DND-41 (cell line): ENCODE data around the gene CYBA.
A peak's percentile ranks its signal among the peaks of the same experiment; 100 is the strongest.

Experiments
- ATAC-seq: fragments of 200-7000 bp; cut with Tn5 transposase; 3 replicates; pipeline ENCODE4 v1.9.1; 2021; ENCODE audit warnings: low read depth; ENCODE audit not compliant: insufficient read depth
- DNase-seq: peaks from one replicate; pipeline ENCODE4 v3.0.0-alpha.2; 2020
- H2AFZ ChIP-seq: 2 replicates; pipeline ENCODE4 v1.6.0; 2012; ENCODE audit warnings: low read depth, low read length
- H3K27ac ChIP-seq: 2 replicates; pipeline ENCODE4 v1.5.1; 2012; ENCODE audit warnings: low read length, inconsistent platforms
- H3K27me3 ChIP-seq: fragments of 200-600 bp; sonication (generic); 2 replicates; pipeline ENCODE4 v1.6.0; 2012; ENCODE audit warnings: low read length, mild to moderate bottlenecking, inconsistent platforms; ENCODE audit not compliant: insufficient read depth, poor library complexity
- H3K36me3 ChIP-seq: 2 replicates; pipeline ENCODE4 v1.5.1; 2012; ENCODE audit warnings: low read length, inconsistent platforms; ENCODE audit not compliant: insufficient read depth
- H3K4me1 ChIP-seq: 2 replicates; pipeline ENCODE4 v1.5.1; 2012; ENCODE audit warnings: mild to moderate bottlenecking, low read length; ENCODE audit not compliant: insufficient read depth
- H3K4me2 ChIP-seq: 2 replicates; pipeline ENCODE4 v1.6.0; 2012; ENCODE audit warnings: mild to moderate bottlenecking, moderate library complexity, low read length, inconsistent platforms; ENCODE audit not compliant: insufficient read depth
- H3K4me3 ChIP-seq, 2 experiments: fragments of 200-600 bp in 1 of 2; shearing (Covaris generic) in 1 of 2; 2 replicates each; pipeline ENCODE4 v1.5.1; 2012 to 2016; ENCODE audit warnings: inconsistent platforms in 2 of 2, low read length in 2 of 2, mild to moderate bottlenecking in 2 of 2, low read depth in 1 of 2, moderate library complexity in 1 of 2
- H3K79me2 ChIP-seq: 2 replicates; pipeline ENCODE4 v1.6.0; 2012; ENCODE audit warnings: low read length, inconsistent platforms; ENCODE audit not compliant: insufficient read depth
- H3K9ac ChIP-seq: 2 replicates; pipeline ENCODE4 v1.6.0; 2012; ENCODE audit warnings: low read depth, mild to moderate bottlenecking, inconsistent platforms, low read length, moderate library complexity
- H3K9me3 ChIP-seq: 2 replicates; pipeline ENCODE4 v1.5.1; 2012; ENCODE audit warnings: low read length, moderate library complexity, mild to moderate bottlenecking, inconsistent platforms; ENCODE audit not compliant: insufficient read depth, severe bottlenecking
- H4K20me1 ChIP-seq: 2 replicates; pipeline ENCODE4 v1.6.0; 2012; ENCODE audit warnings: low read length; ENCODE audit not compliant: insufficient read depth
- EZH2 ChIP-seq: IDR thresholded peaks from 3 replicates; pipeline ENCODE4 v1.6.1; 2012; ENCODE audit warnings: borderline replicate concordance, low read depth, mild to moderate bottlenecking, moderate library complexity, low read length, inconsistent platforms; ENCODE audit not compliant: severe bottlenecking
- TF ChIP-seq, protein P1 (sequence below): IDR thresholded peaks from 2 replicates; pipeline ENCODE4 v1.5.1; 2012; ENCODE audit warnings: borderline replicate concordance, low read length, moderate library complexity, mild to moderate bottlenecking; ENCODE audit not compliant: poor library complexity, severe bottlenecking; ENCODE audit errors: extremely low read depth

The CYBA gene

GRCh38 chr16:88687676-88688012, 36.8 kb upstream of the CYBA start:
- DNase-seq = no peak
- Histone ChIP-seq H2AFZ (no peak overlapping the region), H3K36me3 (no peaks in the 10 kb centered on the region), H4K20me1 (peaks cover 20% of the 10 kb centered on the region), H3K9ac (no peak overlapping the region), H3K4me1 (peaks cover 18% of the 10 kb centered on the region), H3K4me3 (no peak overlapping the region), H3K79me2 (no peaks in the 10 kb centered on the region), H3K27ac (no peak overlapping the region), H3K27me3 (peaks cover 20% of the 10 kb centered on the region), H3K4me2 (no peak overlapping the region), H3K9me3 (no peaks in the 10 kb centered on the region)
- no peak for TF ChIP-seq EZH2
- TF ChIP-seq, protein P1, sequence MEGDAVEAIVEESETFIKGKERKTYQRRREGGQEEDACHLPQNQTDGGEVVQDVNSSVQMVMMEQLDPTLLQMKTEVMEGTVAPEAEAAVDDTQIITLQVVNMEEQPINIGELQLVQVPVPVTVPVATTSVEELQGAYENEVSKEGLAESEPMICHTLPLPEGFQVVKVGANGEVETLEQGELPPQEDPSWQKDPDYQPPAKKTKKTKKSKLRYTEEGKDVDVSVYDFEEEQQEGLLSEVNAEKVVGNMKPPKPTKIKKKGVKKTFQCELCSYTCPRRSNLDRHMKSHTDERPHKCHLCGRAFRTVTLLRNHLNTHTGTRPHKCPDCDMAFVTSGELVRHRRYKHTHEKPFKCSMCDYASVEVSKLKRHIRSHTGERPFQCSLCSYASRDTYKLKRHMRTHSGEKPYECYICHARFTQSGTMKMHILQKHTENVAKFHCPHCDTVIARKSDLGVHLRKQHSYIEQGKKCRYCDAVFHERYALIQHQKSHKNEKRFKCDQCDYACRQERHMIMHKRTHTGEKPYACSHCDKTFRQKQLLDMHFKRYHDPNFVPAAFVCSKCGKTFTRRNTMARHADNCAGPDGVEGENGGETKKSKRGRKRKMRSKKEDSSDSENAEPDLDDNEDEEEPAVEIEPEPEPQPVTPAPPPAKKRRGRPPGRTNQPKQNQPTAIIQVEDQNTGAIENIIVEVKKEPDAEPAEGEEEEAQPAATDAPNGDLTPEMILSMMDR = no peak
- no peak for ATAC-seq

- peaks cover 18% of the 10 kb centered on the region for H3K4me1 ChIP-seq
Measured at GRCh38 chr16:88687254-88687576, 36.4 kb upstream of the CYBA start.

GRCh38 chr16:88686439-88687253, 35.8 kb upstream of the CYBA start, which contains the start of gene SNAI3:
TSS of gene SNAI3 (minus strand) at chr16:88686507. CDS start at chr16:88686406, 101 bp downstream.
- peaks cover 24% of the 10 kb centered on the region for H4K20me1 ChIP-seq
- ATAC-seq (peak; percentile 96), DNase-seq (peak; percentile 81)
- H3K36me3 ChIP-seq = no peaks in the 10 kb centered on the region
- peaks cover 20% of the 10 kb centered on the region for H3K27me3 ChIP-seq
- no peak within 1 kb of the TSS for H2AFZ ChIP-seq
- TF ChIP-seq, protein P1 = no peak
- TF ChIP-seq EZH2 = no peak
- H3K4me3 ChIP-seq = peak within 1 kb of the TSS; percentile 16 to 50; a peak in 3 of 4 replicates
- peak within 1 kb of the TSS; percentile 30; the same call in 1 of the 2 replicates for H3K9ac ChIP-seq
- H3K9me3 ChIP-seq = no peaks in the 10 kb centered on the region
- peaks cover 15% of the 10 kb centered on the region for H3K4me1 ChIP-seq
- peak within 1 kb of the TSS; percentile 68 for H3K4me2 ChIP-seq
- no peaks in the 10 kb centered on the region for H3K79me2 ChIP-seq
- H3K27ac ChIP-seq = no peak within 1 kb of the TSS

More at GRCh38 chr16:88687254-88687576, 36.4 kb upstream of the CYBA start:
- no peak overlapping the region for H3K4me3 ChIP-seq
- peaks cover 20% of the 10 kb centered on the region for H3K27me3 ChIP-seq
- H3K4me2 ChIP-seq = 0 out of 2 replicates have a peak overlapping the region, but pooled peaks have one; percentile 68
- no peak overlapping the region for H3K9ac ChIP-seq
- no peaks in the 10 kb centered on the region for H3K9me3 ChIP-seq
- ATAC-seq (no peak), DNase-seq (no peak)
- H3K79me2 ChIP-seq = no peaks in the 10 kb centered on the region
- no peak overlapping the region for H3K27ac ChIP-seq
- TF ChIP-seq EZH2 = no peak
- H2AFZ ChIP-seq = no peak overlapping the region
- no peaks in the 10 kb centered on the region for H3K36me3 ChIP-seq
- H4K20me1 ChIP-seq = peaks cover 21% of the 10 kb centered on the region

GRCh38 chr16:88686062-88686438, 35.2 kb upstream of the CYBA start:
- Histone ChIP-seq H4K20me1 (peaks cover 24% of the 10 kb centered on the region), H3K4me3 (peak overlapping the region; percentile 16 to 50; a peak in 3 of 4 replicates), H3K9me3 (no peaks in the 10 kb centered on the region), H3K27me3 (peaks cover 20% of the 10 kb centered on the region), H3K4me1 (peaks cover 15% of the 10 kb centered on the region), H3K4me2 (peak overlapping the region; percentile 68), H3K79me2 (no peaks in the 10 kb centered on the region), H3K36me3 (no peaks in the 10 kb centered on the region), H2AFZ (no peak overlapping the region), H3K27ac (no peak overlapping the region), H3K9ac (peak overlapping the region; percentile 30; the same call in 1 of the 2 replicates)
- ATAC-seq (peak; percentile 51; the same call in 2 of the 3 replicates), DNase-seq (no peak)
- peak; percentile 23 for TF ChIP-seq EZH2
- TF ChIP-seq, protein P1 = no peak
